Nephron (organoid): ENCODE measurements around the gene DYNC1LI1.
A peak's percentile ranks its signal among the peaks of the same experiment; 100 is the strongest.
"Not testable (repeated sequence)": the region's sequence is repeated elsewhere in the genome, so short reads cannot be mapped to it uniquely, and the experiment has no call there.

Source experiments
- H3K27ac Mint-ChIP-seq, 3 experiments: 2 replicates each; pipeline ENCODE4 v1.8.0; 2020; ENCODE audit warnings: mixed read lengths in 3 of 3, mild to moderate bottlenecking in 2 of 3, moderate library complexity in 1 of 3
- H3K27me3 Mint-ChIP-seq: 2 replicates; pipeline ENCODE4 v1.8.0; 2021; ENCODE audit warnings: low read depth, mild to moderate bottlenecking, moderate library complexity, mixed read lengths
- H3K36me3 Mint-ChIP-seq: 2 replicates; pipeline ENCODE4 v1.8.0; 2020; ENCODE audit warnings: low read depth, mixed read lengths
- H3K4me1 Mint-ChIP-seq: 2 replicates; pipeline ENCODE4 v1.8.0; 2020; ENCODE audit warnings: mixed read lengths
- H3K4me3 Mint-ChIP-seq, 3 experiments: 2 replicates each; pipeline ENCODE4 v1.8.0; 2020; ENCODE audit warnings: mild to moderate bottlenecking in 3 of 3, mixed read lengths in 3 of 3, moderate library complexity in 2 of 3
- H3K9me3 Mint-ChIP-seq: 2 replicates; pipeline ENCODE4 v1.8.0; 2020; ENCODE audit warnings: mixed read lengths
- TF ChIP-seq, protein P1 (sequence below), 3 experiments: fragments of 200-600 bp; sonication (generic); IDR thresholded peaks; one replicate each; pipeline ENCODE4 v1.5.0; 2021; ENCODE audit warnings: antibody characterized with exemption in 3 of 3; ENCODE audit not compliant: unreplicated experiment in 3 of 3

Gene DYNC1LI1

DNA sequence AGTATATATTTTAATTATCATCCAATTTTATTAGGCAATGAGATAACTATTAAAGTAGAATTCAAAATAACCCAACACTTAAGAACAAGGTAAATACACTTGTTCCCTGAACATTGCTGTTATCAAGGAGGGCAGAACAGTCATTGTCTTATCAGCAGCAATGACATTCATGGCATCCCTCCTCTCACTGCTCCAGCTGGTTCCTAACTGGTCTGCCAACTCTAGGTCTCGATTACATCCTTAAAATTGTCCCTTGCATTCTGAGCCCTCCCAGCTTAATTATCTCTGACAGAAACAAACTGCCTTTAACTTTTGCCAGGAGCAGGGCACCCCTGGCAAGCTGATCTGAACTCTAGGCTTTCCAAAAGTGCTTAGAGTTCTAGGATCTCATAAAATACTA, 14.0 kb upstream of the DYNC1LI1 start:
- Mint-ChIP-seq H3K36me3 (no peaks in the 10 kb centered on the region), H3K9me3 (no peaks in the 10 kb centered on the region), H3K4me3 (no peak overlapping the region), H3K27me3 (no peaks in the 10 kb centered on the region), H3K27ac (no peak overlapping the region), H3K4me1 (no peaks in the 10 kb centered on the region)
- TF ChIP-seq, protein P1, sequence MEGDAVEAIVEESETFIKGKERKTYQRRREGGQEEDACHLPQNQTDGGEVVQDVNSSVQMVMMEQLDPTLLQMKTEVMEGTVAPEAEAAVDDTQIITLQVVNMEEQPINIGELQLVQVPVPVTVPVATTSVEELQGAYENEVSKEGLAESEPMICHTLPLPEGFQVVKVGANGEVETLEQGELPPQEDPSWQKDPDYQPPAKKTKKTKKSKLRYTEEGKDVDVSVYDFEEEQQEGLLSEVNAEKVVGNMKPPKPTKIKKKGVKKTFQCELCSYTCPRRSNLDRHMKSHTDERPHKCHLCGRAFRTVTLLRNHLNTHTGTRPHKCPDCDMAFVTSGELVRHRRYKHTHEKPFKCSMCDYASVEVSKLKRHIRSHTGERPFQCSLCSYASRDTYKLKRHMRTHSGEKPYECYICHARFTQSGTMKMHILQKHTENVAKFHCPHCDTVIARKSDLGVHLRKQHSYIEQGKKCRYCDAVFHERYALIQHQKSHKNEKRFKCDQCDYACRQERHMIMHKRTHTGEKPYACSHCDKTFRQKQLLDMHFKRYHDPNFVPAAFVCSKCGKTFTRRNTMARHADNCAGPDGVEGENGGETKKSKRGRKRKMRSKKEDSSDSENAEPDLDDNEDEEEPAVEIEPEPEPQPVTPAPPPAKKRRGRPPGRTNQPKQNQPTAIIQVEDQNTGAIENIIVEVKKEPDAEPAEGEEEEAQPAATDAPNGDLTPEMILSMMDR (IDR thresholded peaks at IDR 0.05; ENCODE audit: unreplicated experiment in 3 of 3), result no peak

DNA sequence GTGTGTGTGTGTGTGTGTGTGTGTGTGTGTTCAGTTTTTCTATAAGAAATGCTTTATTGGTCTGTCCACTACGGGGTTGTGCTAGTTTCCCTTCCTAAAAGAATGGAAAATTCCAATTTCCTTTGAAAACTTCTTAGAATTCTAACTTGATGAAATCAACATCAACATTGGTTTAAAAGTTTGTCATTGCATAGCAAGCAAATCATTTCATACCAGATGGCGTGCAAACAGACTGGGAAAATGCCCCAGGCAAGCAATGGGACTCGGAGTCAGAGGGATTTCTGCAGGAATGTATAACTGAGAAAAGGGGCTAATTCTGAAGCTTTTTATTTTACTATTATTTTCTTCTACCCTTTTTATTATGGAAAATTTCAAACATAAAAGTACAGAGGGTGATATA, 13.1 kb upstream of the DYNC1LI1 start:
- Mint-ChIP-seq H3K9me3 (no peaks in the 10 kb centered on the region), H3K27me3 (no peaks in the 10 kb centered on the region), H3K36me3 (no peaks in the 10 kb centered on the region), H3K27ac (no peak overlapping the region), H3K4me1 (no peaks in the 10 kb centered on the region), H3K4me3 (no peak overlapping the region)
- TF ChIP-seq, protein P1 (IDR thresholded peaks at IDR 0.05; ENCODE audit: unreplicated experiment in 3 of 3), result no peak

DNA sequence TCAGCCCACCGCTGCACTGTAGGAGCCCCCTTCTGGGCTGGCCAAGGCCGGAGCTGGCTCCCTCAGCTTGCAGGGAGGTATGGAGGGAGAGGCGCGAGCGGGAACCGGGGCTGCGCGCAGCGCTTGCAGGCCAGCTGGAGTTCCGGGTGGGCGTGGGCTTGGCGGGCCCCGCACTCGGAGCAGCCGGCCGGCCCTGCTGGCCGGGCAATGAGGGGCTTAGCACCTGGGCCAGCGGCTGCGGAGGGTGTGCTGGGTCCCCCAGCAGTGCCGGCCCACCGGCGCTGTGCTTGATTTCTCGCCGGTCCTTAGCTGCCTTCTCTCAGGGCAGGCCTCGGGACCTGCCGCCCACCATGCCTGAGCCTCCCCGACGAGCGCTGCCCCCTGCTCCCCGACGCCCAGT, 8.0 kb upstream of the DYNC1LI1 start:
- H3K4me3 Mint-ChIP-seq, H3K36me3 Mint-ChIP-seq, H3K27ac Mint-ChIP-seq, H3K4me1 Mint-ChIP-seq, H3K27me3 Mint-ChIP-seq, H3K9me3 Mint-ChIP-seq: not testable (repeated sequence)

DNA sequence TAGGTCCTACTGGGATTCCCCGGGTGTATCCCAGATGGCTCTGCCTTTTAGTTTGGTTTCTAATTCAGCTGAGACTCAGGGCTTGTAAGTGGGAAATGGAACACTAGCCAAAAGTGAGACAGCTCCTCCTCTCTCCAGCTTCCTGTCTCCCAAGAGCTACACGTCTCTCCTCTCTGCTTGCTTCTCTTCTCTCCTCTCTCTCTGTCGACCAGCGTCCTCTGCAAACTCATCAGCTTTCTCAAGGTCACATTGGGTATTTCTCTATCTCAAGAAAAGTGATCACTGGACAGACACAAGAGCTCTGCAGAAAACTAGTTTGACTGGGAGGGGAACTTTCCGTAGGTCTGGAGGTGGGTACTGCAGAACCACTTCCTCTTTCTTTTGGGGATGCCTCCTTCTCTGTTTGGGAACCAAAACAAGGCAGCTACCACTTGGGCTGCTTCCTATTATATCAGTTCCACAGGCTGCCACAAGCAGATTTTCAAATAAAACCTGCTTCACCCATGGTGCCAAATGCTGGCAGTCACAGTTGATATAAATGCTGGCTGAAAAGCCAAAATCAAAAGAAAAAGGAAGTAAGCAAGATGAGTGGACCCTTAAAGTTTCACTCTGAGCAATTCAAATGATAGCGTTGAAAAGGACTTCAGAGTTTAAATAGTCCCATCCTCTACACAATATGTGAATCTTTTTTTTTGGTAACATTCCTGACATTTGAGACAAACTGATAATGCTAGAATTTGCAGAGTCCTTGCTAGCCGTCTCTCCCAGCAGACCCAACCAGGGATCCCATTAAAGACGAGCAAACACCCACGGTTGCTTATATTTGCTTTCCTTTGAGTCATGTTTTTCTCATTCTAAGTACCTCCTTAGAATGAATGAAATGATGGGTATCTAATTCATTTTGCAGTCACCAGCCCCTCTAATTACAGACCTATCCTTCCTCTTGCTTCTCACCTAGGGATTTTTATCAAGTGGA, 7.2 kb upstream of the DYNC1LI1 start:
- Mint-ChIP-seq H3K27me3 (no peaks in the 10 kb centered on the region), H3K9me3 (no peaks in the 10 kb centered on the region), H3K27ac (peak overlapping the region; percentile 20 to 40 (median 28)), H3K4me1 (peaks cover 5% of the 10 kb centered on the region), H3K36me3 (no peaks in the 10 kb centered on the region), H3K4me3 (peak overlapping the region in 2 of 3 experiments; percentile 22 to 23)
- TF ChIP-seq, protein P1 (IDR thresholded peaks at IDR 0.05; ENCODE audit: unreplicated experiment in 3 of 3), result no peak

DNA sequence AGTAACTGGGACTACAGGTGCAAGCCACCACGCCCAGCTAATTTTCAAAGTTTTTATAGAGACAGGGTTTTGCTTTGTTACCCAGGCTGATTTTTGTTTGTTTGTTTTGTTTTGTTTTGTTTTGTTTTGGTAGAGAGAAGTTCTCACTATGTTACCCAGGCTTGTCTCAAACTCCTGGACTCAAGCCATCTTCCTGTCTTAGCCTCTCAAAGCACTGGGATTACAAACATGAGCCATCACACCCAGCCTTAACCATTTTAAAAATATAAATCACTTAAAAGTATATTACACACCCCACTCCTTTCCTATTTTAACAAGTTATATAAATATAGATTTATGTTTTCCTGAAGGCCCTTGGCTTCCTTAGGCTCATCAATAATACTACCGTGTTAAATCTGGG, 6.5 kb upstream of the DYNC1LI1 start:
- Mint-ChIP-seq H3K4me1 (peaks cover 5% of the 10 kb centered on the region), H3K4me3 (no peak overlapping the region), H3K9me3 (no peaks in the 10 kb centered on the region), H3K36me3 (no peaks in the 10 kb centered on the region), H3K27ac (peak overlapping the region; percentile 17 to 40 (median 20)), H3K27me3 (no peaks in the 10 kb centered on the region)
- TF ChIP-seq, protein P1 (IDR thresholded peaks at IDR 0.05; ENCODE audit: unreplicated experiment in 3 of 3), result no peak

DNA sequence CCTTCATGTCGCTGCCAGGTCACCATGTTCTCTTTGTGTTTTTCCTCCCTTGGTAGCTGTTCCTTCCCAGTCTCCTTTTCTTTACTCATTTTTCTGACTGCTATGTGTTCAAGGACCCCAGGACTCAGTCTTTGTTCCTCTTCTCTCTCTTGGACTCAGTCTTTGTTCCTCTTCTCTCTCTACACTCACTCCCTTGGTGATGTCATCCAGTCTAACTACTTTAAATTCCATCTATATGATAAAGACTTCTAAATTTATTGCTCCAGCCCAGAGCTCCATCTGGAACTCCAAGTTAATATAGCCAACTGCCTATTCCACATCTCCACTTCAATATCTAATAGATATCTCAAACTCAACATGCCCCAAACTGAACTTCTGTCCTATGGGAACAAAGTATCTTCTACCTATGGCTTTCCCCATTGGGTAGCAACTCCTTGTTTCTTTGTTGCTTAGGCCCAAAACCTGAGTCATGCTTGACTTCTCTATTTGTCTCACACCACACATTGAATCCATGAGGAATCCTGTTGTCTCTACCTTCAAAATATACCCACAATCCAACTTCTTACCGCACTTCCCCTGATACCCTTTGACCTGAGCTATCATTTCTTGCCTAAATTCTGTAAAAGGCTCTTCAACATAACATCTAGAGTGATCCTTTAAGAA, 4.9 kb upstream of the DYNC1LI1 start:
- peaks cover 5% of the 10 kb centered on the region for H3K4me1 Mint-ChIP-seq
- H3K36me3 Mint-ChIP-seq, result no peaks in the 10 kb centered on the region
- H3K9me3 Mint-ChIP-seq, result no peaks in the 10 kb centered on the region
- no peak overlapping the region for H3K4me3 Mint-ChIP-seq
- H3K27me3 Mint-ChIP-seq, result no peaks in the 10 kb centered on the region
- no peak overlapping the region for H3K27ac Mint-ChIP-seq
- TF ChIP-seq, protein P1 (IDR thresholded peaks at IDR 0.05; ENCODE audit: unreplicated experiment in 3 of 3), result no peak
